ENCODE data around the gene KCNC3.
A peak's percentile ranks its signal among the peaks of the same experiment; 100 is the strongest.

Gene KCNC3

GRCh38 chr19:50309396-50310125, 19.6 kb downstream of the KCNC3 start:
- DNase-seq: no peak

- no peak for DNase-seq
Observed at GRCh38 chr19:50308991-50309390, 20.2 kb downstream of the KCNC3 start.

- DNase-seq: no peak
Observed at GRCh38 chr19:50303558-50303957, 25.6 kb downstream of the KCNC3 start.

GRCh38 chr19:50301607-50301971, 27.6 kb downstream of the KCNC3 start:
- DNase-seq: no peak

GRCh38 chr19:50300814-50301606, 28.2 kb downstream of the KCNC3 start:
- peak; percentile 63 for DNase-seq

- DNase-seq: no peak
Observed at GRCh38 chr19:50300051-50300450, 29.1 kb downstream of the KCNC3 start.

- no peak for DNase-seq
Observed at GRCh38 chr19:50293263-50294004, 35.7 kb downstream of the KCNC3 start.

GRCh38 chr19:50292216-50292827, 36.9 kb downstream of the KCNC3 start:
- no peak for DNase-seq

GRCh38 chr19:50290775-50291174, 38.4 kb downstream of the KCNC3 start:
- no peak for DNase-seq

GRCh38 chr19:50290011-50290410, 39.2 kb downstream of the KCNC3 start:
- no peak for DNase-seq

GRCh38 chr19:50288954-50289353, 40.2 kb downstream of the KCNC3 start:
- DNase-seq: no peak

GRCh38 chr19:50287331-50287730, 41.8 kb downstream of the KCNC3 start:
- no peak for DNase-seq

GRCh38 chr19:50286443-50286842, 42.7 kb downstream of the KCNC3 start:
- no peak for DNase-seq

GRCh38 chr19:50285833-50286232, 43.3 kb downstream of the KCNC3 start:
- no peak for DNase-seq

- no peak for DNase-seq
Observed at GRCh38 chr19:50281491-50281890, 47.7 kb downstream of the KCNC3 start.

GRCh38 chr19:50280983-50281382, 48.2 kb downstream of the KCNC3 start:
- no peak for DNase-seq

- DNase-seq: no peak
Observed at GRCh38 chr19:50280074-50280473, 49.1 kb downstream of the KCNC3 start.

GRCh38 chr19:50277966-50278580, 51.1 kb downstream of the KCNC3 start:
- DNase-seq: no peak

GRCh38 chr19:50276370-50277063, 52.7 kb downstream of the KCNC3 start:
- no peak for DNase-seq

- no peak for DNase-seq
Observed at GRCh38 chr19:50275577-50276368, 53.4 kb downstream of the KCNC3 start.

- no peak for DNase-seq
Observed at GRCh38 chr19:50273821-50274220, 55.4 kb downstream of the KCNC3 start.

All from DMS53 (cell line).